CD4-positive, CD25-positive, alpha-beta regulatory T cell (primary cell): ENCODE results near the gene GUCY2D. TPM values are rescaled to one million over a fixed set of nuclear protein-coding genes. Genes with fewer than 3 reads are reported as not detected.

Experiments
- ATAC-seq, 2 donors: fragments of 150-1000 bp; cut with Tn5 transposase; one replicate each; pipeline ENCODE4 v1.10.0; 2021; ENCODE audit warnings: low read depth in 2 of 2, moderate number of reproducible peaks in 2 of 2, moderate library complexity in 1 of 2
- DNase-seq, 3 donors: peaks; one replicate each; pipeline versions ENCODE4 v3.0.0 to v3.0.0-alpha.2; 2012 to 2022; ENCODE audit warnings: mixed read lengths in 1 of 3
- H3K27ac ChIP-seq: one replicate; pipeline ENCODE4 v1.7.0; 2013; ENCODE audit warnings: mild to moderate bottlenecking, low read length; ENCODE audit not compliant: insufficient read depth, poor library complexity, severe bottlenecking
- H3K27me3 ChIP-seq: one replicate; pipeline ENCODE4 v1.7.0; 2013; ENCODE audit warnings: low read length; ENCODE audit not compliant: control insufficient read depth, insufficient read depth
- H3K36me3 ChIP-seq: one replicate; pipeline ENCODE4 v1.7.0; 2013; ENCODE audit warnings: mild to moderate bottlenecking, low read length, moderate library complexity; ENCODE audit not compliant: control insufficient read depth, insufficient read depth
- H3K4me1 ChIP-seq: 2 replicates; pipeline ENCODE4 v1.7.0; 2013; ENCODE audit warnings: mild to moderate bottlenecking, low read length; ENCODE audit not compliant: insufficient read depth, control insufficient read depth, poor library complexity, severe bottlenecking
- H3K4me3 ChIP-seq: one replicate; pipeline ENCODE4 v1.7.0; 2013; ENCODE audit warnings: low read depth, mild to moderate bottlenecking, low read length, moderate library complexity
- H3K9me3 ChIP-seq, 2 experiments: 1 replicate in 1 of 2; 2 replicates in 1 of 2; pipeline ENCODE4 v1.7.0; 2013; ENCODE audit warnings: low read length in 2 of 2, mild to moderate bottlenecking in 1 of 2, moderate library complexity in 1 of 2; ENCODE audit not compliant: control insufficient read depth in 2 of 2
- H3K27ac Mint-ChIP-seq, 3 donors: one replicate each; pipeline ENCODE4 v1.8.0; 2020 to 2022; ENCODE audit warnings: mild to moderate bottlenecking in 3 of 3, mixed read lengths in 3 of 3, moderate library complexity in 2 of 3
- H3K27me3 Mint-ChIP-seq: one replicate; pipeline ENCODE4 v1.8.0; 2022; ENCODE audit warnings: mild to moderate bottlenecking, mixed read lengths
- H3K36me3 Mint-ChIP-seq: one replicate; pipeline ENCODE4 v1.8.0; 2020; ENCODE audit warnings: mixed read lengths
- H3K4me1 Mint-ChIP-seq, 4 donors: one replicate each; pipeline ENCODE4 v1.8.0; 2020 to 2022; ENCODE audit warnings: mixed read lengths in 4 of 4, mild to moderate bottlenecking in 1 of 4
- H3K4me3 Mint-ChIP-seq, 4 donors: one replicate each; pipeline ENCODE4 v1.8.0; 2020 to 2022; ENCODE audit warnings: mild to moderate bottlenecking in 4 of 4, mixed read lengths in 4 of 4, moderate library complexity in 3 of 4
- H3K9me3 Mint-ChIP-seq, 7 donors: one replicate each; pipeline ENCODE4 v1.8.0; 2020 to 2022; ENCODE audit warnings: mixed read lengths in 7 of 7, mild to moderate bottlenecking in 3 of 7, moderate library complexity in 2 of 7
- polyA plus RNA-seq, 4 donors: library from polyadenylated mRNA; unstranded; fragments of 300-500 nt; fragmentation: Illumina TruSeq; gene quantifications; one replicate each; pipeline ENCODE4 v1.2.3, GENCODE V29; 2021
- total RNA-seq: library from RNA; stranded (reverse); gene quantifications from one replicate; pipeline ENCODE4 v1.2.3, GENCODE V29; 2022

The GUCY2D gene
- total and polyA plus RNA-seq, 5 donors from 2014 or later = 0.23 TPM; not detected in 4

DNA sequence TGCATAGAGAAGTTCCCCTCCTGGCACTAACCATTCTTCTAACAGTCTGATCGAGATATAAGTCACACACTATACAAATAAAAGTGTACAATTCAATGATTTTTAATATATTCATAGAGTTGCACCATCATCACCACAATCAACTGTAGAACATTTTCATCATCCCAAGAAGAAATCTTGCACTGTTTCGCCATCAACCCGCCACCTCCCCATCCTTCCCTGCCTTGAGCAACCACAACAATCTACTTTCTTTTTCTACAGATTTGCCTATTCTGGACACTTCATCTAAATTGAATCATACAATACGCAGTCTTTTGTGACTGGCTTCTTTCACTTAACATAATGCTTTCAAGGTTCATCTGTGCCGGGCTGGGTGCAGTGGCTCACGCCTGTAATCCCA, 33.0 kb upstream of the GUCY2D start:
- Histone ChIP-seq H3K9me3 (peaks cover 3 to 6% of the 10 kb centered on the region in 2 experiments), H3K27ac (no peak overlapping the region), H3K27me3 (no peaks in the 10 kb centered on the region), H3K36me3 (no peaks in the 10 kb centered on the region), H3K4me1 (no peaks in the 10 kb centered on the region), H3K4me3 (no peak overlapping the region)
- Mint-ChIP-seq H3K27me3 (peaks cover 9% of the 10 kb centered on the region), H3K27ac (no peak overlapping the region), H3K9me3 (peaks cover 0 to 4% (median 3%) of the 10 kb centered on the region in 7 donors), H3K4me3 (no peak overlapping the region), H3K4me1 (peaks cover 0 to 1% (median 0%) of the 10 kb centered on the region in 4 donors), H3K36me3 (no peaks in the 10 kb centered on the region)
- DNase-seq = no peak
- ATAC-seq = no peak

- Histone ChIP-seq H3K36me3 (no peaks in the 10 kb centered on the region), H3K4me3 (no peak overlapping the region), H3K4me1 (no peaks in the 10 kb centered on the region), H3K27me3 (no peaks in the 10 kb centered on the region), H3K27ac (no peak overlapping the region), H3K9me3 (peaks cover 13 to 21% of the 10 kb centered on the region in 2 experiments)
- DNase-seq = no peak
- Mint-ChIP-seq H3K9me3 (peaks cover 0 to 17% (median 6%) of the 10 kb centered on the region in 7 donors), H3K4me1 (peaks cover 0 to 1% (median 0%) of the 10 kb centered on the region in 4 donors), H3K4me3 (no peak overlapping the region), H3K27ac (peak overlapping the region in 1 of 3 donors; percentile 3), H3K27me3 (peaks cover 16% of the 10 kb centered on the region), H3K36me3 (no peaks in the 10 kb centered on the region)
- ATAC-seq = no peak
Observed at GRCh38 chr17:7971651-7972050, 30.8 kb upstream of the GUCY2D start.

GRCh38 chr17:7972131-7972785, 30.2 kb upstream of the GUCY2D start:
- H3K36me3 ChIP-seq = no peaks in the 10 kb centered on the region
- Mint-ChIP-seq H3K9me3 (peaks cover 0 to 18% (median 11%) of the 10 kb centered on the region in 7 donors), H3K27ac (no peak overlapping the region), H3K27me3 (peaks cover 16% of the 10 kb centered on the region), H3K4me1 (peaks cover 0 to 1% (median 0%) of the 10 kb centered on the region in 4 donors), H3K36me3 (no peaks in the 10 kb centered on the region), H3K4me3 (no peak overlapping the region)
- no peaks in the 10 kb centered on the region for H3K27me3 ChIP-seq
- H3K27ac ChIP-seq = no peak overlapping the region
- H3K4me3 ChIP-seq = no peak overlapping the region
- no peak for ATAC-seq
- no peak for DNase-seq
- peaks cover 13 to 21% of the 10 kb centered on the region in 2 experiments for H3K9me3 ChIP-seq
- no peaks in the 10 kb centered on the region for H3K4me1 ChIP-seq

- no peaks in the 10 kb centered on the region for H3K36me3 ChIP-seq
- no peak overlapping the region for H3K27ac ChIP-seq
- no peaks in the 10 kb centered on the region for H3K27me3 ChIP-seq
- Mint-ChIP-seq H3K9me3 (peaks cover 0 to 20% (median 11%) of the 10 kb centered on the region in 7 donors), H3K4me3 (peak overlapping the region in 1 of 4 donors; percentile 52), H3K27me3 (peaks cover 19% of the 10 kb centered on the region), H3K27ac (no peak overlapping the region), H3K4me1 (peaks cover 0 to 1% (median 0%) of the 10 kb centered on the region in 4 donors), H3K36me3 (no peaks in the 10 kb centered on the region)
- peaks cover 13 to 21% of the 10 kb centered on the region in 2 experiments for H3K9me3 ChIP-seq
- ATAC-seq (no peak), DNase-seq (no peak)
- no peaks in the 10 kb centered on the region for H3K4me1 ChIP-seq
- no peak overlapping the region for H3K4me3 ChIP-seq
Observed at GRCh38 chr17:7974638-7975131, 27.7 kb upstream of the GUCY2D start.

DNA sequence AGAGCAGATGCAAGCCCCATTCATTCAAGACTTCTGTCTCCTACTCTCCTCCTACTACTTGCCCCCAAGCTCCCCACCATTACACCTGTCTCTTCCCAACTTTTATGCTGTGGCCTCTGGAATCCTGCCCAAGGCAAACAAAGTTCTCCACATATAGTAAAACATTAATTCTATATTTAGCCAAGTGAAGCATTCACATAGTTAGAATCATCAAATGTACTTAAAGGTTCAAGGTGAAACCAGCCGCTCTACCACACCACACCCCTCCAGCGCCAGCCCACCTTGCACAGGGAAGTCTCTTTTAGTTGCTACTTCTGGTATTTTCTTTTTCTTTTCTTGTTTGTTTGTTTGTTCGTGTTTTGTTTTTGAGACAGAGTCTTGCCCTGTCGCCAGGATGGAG, 25.4 kb upstream of the GUCY2D start:
- ATAC-seq (no peak), DNase-seq (no peak)
- Mint-ChIP-seq H3K36me3 (no peaks in the 10 kb centered on the region), H3K27me3 (peaks cover 32% of the 10 kb centered on the region), H3K27ac (no peak overlapping the region), H3K4me3 (no peak overlapping the region), H3K4me1 (no peaks in the 10 kb centered on the region), H3K9me3 (peaks cover 0 to 20% (median 11%) of the 10 kb centered on the region in 7 donors)
- no peaks in the 10 kb centered on the region for H3K4me1 ChIP-seq
- no peak overlapping the region for H3K27ac ChIP-seq
- no peaks in the 10 kb centered on the region for H3K27me3 ChIP-seq
- H3K9me3 ChIP-seq = peaks cover 13 to 21% of the 10 kb centered on the region in 2 experiments
- no peak overlapping the region for H3K4me3 ChIP-seq
- H3K36me3 ChIP-seq = no peaks in the 10 kb centered on the region

- H3K4me3 Mint-ChIP-seq = no peak overlapping the region
- no peak for DNase-seq
Observed at GRCh38 chr17:7977805-7978204, 24.6 kb upstream of the GUCY2D start.

GRCh38 chr17:7982173-7982572, 20.2 kb upstream of the GUCY2D start:
- Histone ChIP-seq H3K9me3 (no peaks in the 10 kb centered on the region), H3K36me3 (no peaks in the 10 kb centered on the region), H3K4me3 (no peak overlapping the region), H3K4me1 (no peaks in the 10 kb centered on the region), H3K27me3 (no peaks in the 10 kb centered on the region), H3K27ac (no peak overlapping the region)
- Mint-ChIP-seq H3K27me3 (peaks cover 23% of the 10 kb centered on the region), H3K9me3 (peaks cover 0 to 5% (median 0%) of the 10 kb centered on the region in 7 donors), H3K4me3 (no peak overlapping the region), H3K4me1 (no peaks in the 10 kb centered on the region), H3K27ac (no peak overlapping the region), H3K36me3 (no peaks in the 10 kb centered on the region)
- ATAC-seq (no peak), DNase-seq (no peak)

More at GRCh38 chr17:7977805-7978204, 24.6 kb upstream of the GUCY2D start:
- H3K27me3 ChIP-seq = no peaks in the 10 kb centered on the region
- peaks cover 0 to 20% (median 11%) of the 10 kb centered on the region in 7 donors for H3K9me3 Mint-ChIP-seq
- peaks cover 13 to 21% of the 10 kb centered on the region in 2 experiments for H3K9me3 ChIP-seq
- H3K27ac Mint-ChIP-seq = no peak overlapping the region
- H3K36me3 ChIP-seq = no peaks in the 10 kb centered on the region
- H3K4me1 ChIP-seq = no peaks in the 10 kb centered on the region
- peaks cover 32% of the 10 kb centered on the region for H3K27me3 Mint-ChIP-seq
- ATAC-seq = no peak
- H3K4me3 ChIP-seq = no peak overlapping the region
- no peak overlapping the region for H3K27ac ChIP-seq
- H3K36me3 Mint-ChIP-seq = no peaks in the 10 kb centered on the region
- no peaks in the 10 kb centered on the region for H3K4me1 Mint-ChIP-seq

DNA sequence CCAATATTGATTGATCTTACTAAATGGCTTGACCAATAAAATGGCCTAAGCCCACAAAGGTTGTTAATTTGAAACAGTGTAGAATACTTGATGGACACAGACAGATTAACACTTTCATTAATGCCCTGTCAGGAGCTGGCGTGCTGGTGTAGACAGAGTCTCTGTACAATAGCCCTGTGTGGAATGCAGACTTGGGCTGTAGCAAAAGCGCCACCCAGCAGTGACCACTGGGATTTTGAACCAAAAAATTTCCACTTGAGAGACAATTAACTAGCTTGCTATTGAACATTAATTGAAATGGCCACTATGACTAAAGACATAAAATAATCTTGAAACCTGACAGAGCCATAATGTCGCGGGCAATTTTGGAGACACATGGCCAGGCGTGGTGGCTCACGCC, 19.7 kb upstream of the GUCY2D start:
- Histone ChIP-seq H3K4me3 (no peak overlapping the region), H3K36me3 (no peaks in the 10 kb centered on the region), H3K27me3 (no peaks in the 10 kb centered on the region), H3K9me3 (no peaks in the 10 kb centered on the region), H3K27ac (no peak overlapping the region), H3K4me1 (no peaks in the 10 kb centered on the region)
- DNase-seq (peak in 1 of 3 donors; percentile 18), ATAC-seq (no peak)
- no peak overlapping the region for H3K4me3 Mint-ChIP-seq
- H3K4me1 Mint-ChIP-seq = no peaks in the 10 kb centered on the region
- H3K27me3 Mint-ChIP-seq = peaks cover 20% of the 10 kb centered on the region
- no peak overlapping the region for H3K27ac Mint-ChIP-seq
- peaks cover 0 to 2% (median 0%) of the 10 kb centered on the region in 7 donors for H3K9me3 Mint-ChIP-seq
- H3K36me3 Mint-ChIP-seq = no peaks in the 10 kb centered on the region
